ENCODE results near the gene DNAI1.
A peak's percentile ranks its signal among the peaks of the same experiment; 100 is the strongest.
"Not testable (repeated sequence)": the region's sequence is repeated elsewhere in the genome, so short reads cannot be mapped to it uniquely, and the experiment has no call there.

The DNAI1 gene

GRCh38 chr9:34459356-34459755 lies 751 bp downstream of the DNAI1 start:
- H3K27ac Mint-ChIP-seq: peak overlapping the region; percentile 15
- peaks cover 21% of the 10 kb centered on the region for H3K27me3 Mint-ChIP-seq (ENCODE audit: low read depth)
- no peaks in the 10 kb centered on the region for H3K36me3 Mint-ChIP-seq (ENCODE audit: low read depth)
- peaks cover 37% of the 10 kb centered on the region for H3K4me1 Mint-ChIP-seq (ENCODE audit: low read depth)
- H3K4me3 Mint-ChIP-seq: peak overlapping the region; percentile 85
- H3K9me3 Mint-ChIP-seq: no peaks in the 10 kb centered on the region

DNA sequence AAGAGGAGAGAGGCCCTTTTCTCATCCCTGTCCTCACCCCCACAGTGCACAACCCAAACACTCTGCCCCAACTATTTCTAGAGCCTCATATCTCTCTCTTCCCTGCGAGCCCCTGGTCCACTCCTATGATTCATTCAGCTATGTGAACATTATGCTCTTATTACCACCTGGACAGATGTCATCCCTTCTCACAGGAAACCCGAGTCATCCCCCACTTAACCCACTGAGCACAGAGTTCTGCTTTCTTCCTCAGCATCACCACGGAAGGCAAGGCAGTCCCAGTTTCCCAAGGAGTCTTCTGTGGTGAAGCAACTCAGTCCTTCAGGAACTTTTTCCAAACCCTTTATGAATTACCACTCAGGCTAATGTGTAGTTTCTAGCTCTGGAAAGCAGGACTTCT lies 1.3 kb downstream of the DNAI1 start:
- Mint-ChIP-seq H3K4me1 (ENCODE audit: low read depth) (peaks cover 31% of the 10 kb centered on the region), H3K27me3 (ENCODE audit: low read depth) (peaks cover 21% of the 10 kb centered on the region), H3K9me3 (no peaks in the 10 kb centered on the region), H3K4me3 (no peak overlapping the region), H3K27ac (no peak overlapping the region), H3K36me3 (ENCODE audit: low read depth) (no peaks in the 10 kb centered on the region)

DNA sequence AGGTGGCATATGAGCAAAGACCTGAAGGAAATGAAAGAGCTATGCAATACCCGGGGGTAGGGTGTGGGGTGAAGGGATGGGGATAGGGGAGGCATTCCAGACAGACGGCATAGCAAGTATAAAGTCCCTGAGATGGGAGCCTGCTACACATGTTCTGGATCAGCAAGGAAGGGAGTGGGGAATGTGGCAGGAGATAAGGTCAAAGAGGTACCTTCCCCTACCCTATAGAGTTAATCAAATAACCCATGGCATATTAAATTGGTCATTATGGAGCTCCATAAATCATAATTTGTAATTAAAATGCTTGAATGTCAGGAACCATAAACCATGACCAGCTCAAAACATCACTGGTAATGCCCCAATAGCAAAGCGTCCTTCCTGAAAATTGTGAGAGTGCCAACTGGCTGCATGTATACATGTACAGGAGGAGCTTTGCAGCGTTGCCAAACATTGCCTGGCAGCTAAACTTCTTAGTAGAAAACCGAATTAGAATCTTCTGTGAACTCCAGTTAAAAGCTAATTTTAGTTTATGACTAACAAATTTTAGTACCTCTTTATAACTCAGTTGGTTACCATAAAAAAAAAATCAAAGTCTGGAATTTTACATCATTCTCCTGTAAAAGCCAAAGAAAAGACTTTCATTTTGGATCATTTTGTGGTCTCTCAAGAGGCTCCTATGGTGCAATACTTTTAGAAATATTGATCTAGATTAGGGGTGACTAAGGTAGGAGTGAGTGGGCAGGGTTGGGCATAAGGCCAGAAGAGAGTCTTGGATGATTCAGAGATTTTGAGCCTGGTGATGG lies 4.7 kb downstream of the DNAI1 start:
- peaks cover 31% of the 10 kb centered on the region for H3K27me3 Mint-ChIP-seq (ENCODE audit: low read depth)
- H3K4me1 Mint-ChIP-seq (ENCODE audit: low read depth): peaks cover 13% of the 10 kb centered on the region
- H3K27ac Mint-ChIP-seq: no peak overlapping the region

DNA sequence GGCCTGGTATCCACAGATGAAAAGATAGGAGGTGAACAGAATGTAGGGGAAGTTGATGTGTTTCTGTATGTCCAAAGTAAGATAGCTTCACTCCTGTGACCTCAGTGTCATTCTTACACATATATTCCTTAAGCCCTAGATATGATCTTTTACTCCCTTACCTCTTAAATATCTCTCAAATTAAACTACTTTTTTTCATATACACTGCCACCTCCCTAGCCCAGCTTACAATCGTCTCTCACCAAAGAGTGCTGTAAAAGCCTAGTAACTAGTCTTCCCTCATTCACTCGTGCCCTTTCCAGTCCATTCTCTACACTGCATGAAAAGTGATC lies 5.3 kb downstream of the DNAI1 start:
- Mint-ChIP-seq H3K36me3 (ENCODE audit: low read depth) (no peaks in the 10 kb centered on the region), H3K27me3 (ENCODE audit: low read depth) (peaks cover 28% of the 10 kb centered on the region), H3K4me3 (no peak overlapping the region), H3K4me1 (ENCODE audit: low read depth) (peaks cover 10% of the 10 kb centered on the region), H3K9me3 (no peaks in the 10 kb centered on the region), H3K27ac (no peak overlapping the region)

More for the DNA sequence above, 4.7 kb downstream of the DNAI1 start:
- H3K4me3 Mint-ChIP-seq: no peak overlapping the region
- no peaks in the 10 kb centered on the region for H3K9me3 Mint-ChIP-seq
- H3K36me3 Mint-ChIP-seq (ENCODE audit: low read depth): no peaks in the 10 kb centered on the region

GRCh38 chr9:34464571-34464970 lies 6.0 kb downstream of the DNAI1 start:
- no peaks in the 10 kb centered on the region for H3K9me3 Mint-ChIP-seq
- peaks cover 4% of the 10 kb centered on the region for H3K4me1 Mint-ChIP-seq (ENCODE audit: low read depth)
- H3K27ac Mint-ChIP-seq: no peak overlapping the region
- H3K27me3 Mint-ChIP-seq (ENCODE audit: low read depth): peaks cover 21% of the 10 kb centered on the region
- no peaks in the 10 kb centered on the region for H3K36me3 Mint-ChIP-seq (ENCODE audit: low read depth)
- no peak overlapping the region for H3K4me3 Mint-ChIP-seq

GRCh38 chr9:34465468-34465867 lies 6.9 kb downstream of the DNAI1 start:
- no peak overlapping the region for H3K27ac Mint-ChIP-seq
- no peak overlapping the region for H3K4me3 Mint-ChIP-seq
- H3K9me3 Mint-ChIP-seq: no peaks in the 10 kb centered on the region
- peaks cover 20% of the 10 kb centered on the region for H3K27me3 Mint-ChIP-seq (ENCODE audit: low read depth)
- H3K4me1 Mint-ChIP-seq (ENCODE audit: low read depth): no peaks in the 10 kb centered on the region
- H3K36me3 Mint-ChIP-seq (ENCODE audit: low read depth): no peaks in the 10 kb centered on the region

DNA sequence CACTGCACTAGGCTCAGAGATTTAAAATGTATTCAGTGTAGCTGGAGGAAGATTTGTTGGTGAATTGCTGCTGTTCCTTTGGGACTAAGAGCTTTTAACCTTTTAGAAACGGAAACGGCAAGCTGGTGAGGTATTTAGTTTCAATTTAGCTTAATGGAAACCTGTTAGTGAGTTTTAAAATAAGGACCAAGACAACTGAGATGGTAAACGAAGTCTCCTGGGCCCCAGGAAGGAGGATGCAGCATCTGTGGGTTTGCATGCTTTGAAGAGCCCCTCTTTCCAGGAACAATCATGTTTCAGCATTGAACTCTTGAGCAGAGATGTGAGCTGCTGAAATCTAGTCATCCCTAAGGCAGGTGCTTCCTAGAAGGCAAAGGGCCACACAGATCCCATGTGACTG lies 16.5 kb downstream of the DNAI1 start:
- Mint-ChIP-seq H3K9me3 (no peaks in the 10 kb centered on the region), H3K36me3 (ENCODE audit: low read depth) (no peaks in the 10 kb centered on the region), H3K27ac (no peak overlapping the region), H3K4me3 (no peak overlapping the region), H3K27me3 (ENCODE audit: low read depth) (peaks cover 12% of the 10 kb centered on the region), H3K4me1 (ENCODE audit: low read depth) (peaks cover 2% of the 10 kb centered on the region)

GRCh38 chr9:34477541-34477940 lies 18.9 kb downstream of the DNAI1 start:
- Mint-ChIP-seq H3K4me3 (no peak overlapping the region), H3K36me3 (ENCODE audit: low read depth) (no peaks in the 10 kb centered on the region), H3K27me3 (ENCODE audit: low read depth) (peaks cover 8% of the 10 kb centered on the region), H3K4me1 (ENCODE audit: low read depth) (peaks cover 2% of the 10 kb centered on the region), H3K9me3 (no peaks in the 10 kb centered on the region), H3K27ac (no peak overlapping the region)

DNA sequence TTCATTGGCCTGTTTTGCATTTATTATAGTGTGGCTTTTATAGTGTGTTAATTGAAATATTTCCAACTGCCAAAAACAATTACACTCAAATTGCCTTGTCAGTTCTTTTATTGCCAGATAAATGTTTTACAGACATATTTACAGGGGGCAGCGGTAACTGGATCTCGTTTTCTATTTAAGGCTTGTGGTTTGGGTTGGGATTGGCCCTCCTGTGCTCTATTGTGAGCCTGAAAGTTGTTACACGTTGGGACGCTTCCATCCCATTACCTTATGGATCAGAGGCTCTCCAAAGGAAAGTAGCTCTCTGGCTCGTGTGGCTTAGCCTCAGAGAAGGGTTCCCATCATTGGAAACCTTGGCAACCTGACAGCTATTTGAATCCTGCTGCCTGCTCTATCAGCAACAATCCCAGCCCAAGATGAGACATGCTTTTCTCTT lies 20.8 kb downstream of the DNAI1 start:
- H3K27me3 Mint-ChIP-seq (ENCODE audit: low read depth): peaks cover 8% of the 10 kb centered on the region
- H3K9me3 Mint-ChIP-seq: no peaks in the 10 kb centered on the region
- peaks cover 2% of the 10 kb centered on the region for H3K4me1 Mint-ChIP-seq (ENCODE audit: low read depth)
- H3K36me3 Mint-ChIP-seq (ENCODE audit: low read depth): no peaks in the 10 kb centered on the region
- no peak overlapping the region for H3K27ac Mint-ChIP-seq
- no peak overlapping the region for H3K4me3 Mint-ChIP-seq

GRCh38 chr9:34481620-34482019 lies 23.0 kb downstream of the DNAI1 start:
- not testable (repeated sequence) for H3K27me3 Mint-ChIP-seq (ENCODE audit: low read depth); H3K9me3 Mint-ChIP-seq; H3K36me3 Mint-ChIP-seq (ENCODE audit: low read depth); H3K4me3 Mint-ChIP-seq; H3K27ac Mint-ChIP-seq; H3K4me1 Mint-ChIP-seq (ENCODE audit: low read depth)

GRCh38 chr9:34482746-34483145 lies 24.1 kb downstream of the DNAI1 start:
- not testable (repeated sequence) for H3K9me3 Mint-ChIP-seq; H3K4me3 Mint-ChIP-seq; H3K4me1 Mint-ChIP-seq (ENCODE audit: low read depth); H3K36me3 Mint-ChIP-seq (ENCODE audit: low read depth); H3K27ac Mint-ChIP-seq; H3K27me3 Mint-ChIP-seq (ENCODE audit: low read depth)

GRCh38 chr9:34484678-34485077 lies 26.1 kb downstream of the DNAI1 start:
- Mint-ChIP-seq H3K27ac (no peak overlapping the region), H3K27me3 (ENCODE audit: low read depth) (peaks cover 17% of the 10 kb centered on the region), H3K4me3 (no peak overlapping the region), H3K4me1 (ENCODE audit: low read depth) (peaks cover 2% of the 10 kb centered on the region), H3K9me3 (no peaks in the 10 kb centered on the region), H3K36me3 (ENCODE audit: low read depth) (no peaks in the 10 kb centered on the region)

DNA sequence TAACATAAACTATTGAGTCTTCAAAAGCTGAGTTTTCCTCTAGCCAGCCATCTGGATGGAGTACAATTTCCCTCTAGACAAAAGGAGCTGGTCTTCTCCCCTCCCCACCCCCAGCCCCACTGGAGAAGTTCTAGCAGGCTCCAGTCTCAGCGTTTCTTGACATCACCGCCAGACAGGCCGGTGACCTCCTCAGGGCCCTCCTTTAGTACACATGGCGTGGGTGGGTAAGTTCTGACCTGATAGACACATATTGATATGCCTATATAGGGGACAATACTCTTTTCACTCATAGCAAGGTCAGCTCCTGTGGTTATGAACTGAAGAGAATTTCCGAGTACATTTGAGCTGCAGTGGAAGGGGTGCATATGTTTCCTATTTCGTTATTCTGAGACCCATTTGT lies 27.2 kb downstream of the DNAI1 start:
- peaks cover 2% of the 10 kb centered on the region for H3K4me1 Mint-ChIP-seq (ENCODE audit: low read depth)
- no peak overlapping the region for H3K27ac Mint-ChIP-seq
- H3K36me3 Mint-ChIP-seq (ENCODE audit: low read depth): no peaks in the 10 kb centered on the region
- H3K9me3 Mint-ChIP-seq: no peaks in the 10 kb centered on the region
- peaks cover 17% of the 10 kb centered on the region for H3K27me3 Mint-ChIP-seq (ENCODE audit: low read depth)
- H3K4me3 Mint-ChIP-seq: no peak overlapping the region

DNA sequence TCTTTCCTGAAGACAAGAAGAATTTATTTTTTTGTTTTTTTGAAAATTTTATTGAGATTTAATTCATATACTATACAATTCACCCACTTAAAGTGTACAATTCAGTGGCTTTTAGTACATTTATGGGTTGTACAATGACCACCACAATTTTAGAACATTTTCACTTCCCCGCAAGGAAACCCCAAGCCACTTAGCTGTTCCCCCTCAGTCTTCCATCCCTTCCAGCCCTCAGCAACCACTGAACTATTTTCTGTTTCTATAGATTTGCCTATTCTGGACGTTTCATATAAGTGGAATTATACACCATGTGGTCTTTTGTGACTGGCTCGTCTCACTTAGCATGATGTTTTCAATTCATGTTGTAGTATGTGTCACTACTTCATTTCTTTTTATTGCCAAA lies 28.0 kb downstream of the DNAI1 start:
- no peaks in the 10 kb centered on the region for H3K9me3 Mint-ChIP-seq
- H3K27ac Mint-ChIP-seq: no peak overlapping the region
- H3K4me3 Mint-ChIP-seq: no peak overlapping the region
- peaks cover 17% of the 10 kb centered on the region for H3K27me3 Mint-ChIP-seq (ENCODE audit: low read depth)
- peaks cover 2% of the 10 kb centered on the region for H3K4me1 Mint-ChIP-seq (ENCODE audit: low read depth)
- H3K36me3 Mint-ChIP-seq (ENCODE audit: low read depth): no peaks in the 10 kb centered on the region

DNA sequence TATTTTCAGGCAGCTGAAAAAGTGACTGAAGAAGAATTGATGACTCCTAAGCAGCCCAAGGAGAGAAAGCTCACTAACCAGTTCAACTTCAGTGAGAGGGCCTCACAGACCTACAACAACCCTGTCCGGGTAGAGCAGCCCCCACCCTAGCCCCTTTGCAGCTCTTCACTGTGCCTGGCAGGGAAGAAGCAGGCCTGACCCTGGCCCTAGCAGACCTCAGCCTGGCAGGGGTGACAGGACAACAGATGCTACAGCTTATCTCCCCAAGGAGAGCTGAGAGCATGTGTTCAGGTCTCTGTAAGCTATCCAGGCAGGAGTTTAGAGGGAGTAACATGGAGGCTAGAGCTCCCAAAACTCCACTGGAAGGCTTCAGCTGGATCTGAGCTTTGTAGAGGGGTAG lies 31.8 kb downstream of the DNAI1 start:
- H3K27ac Mint-ChIP-seq: no peak overlapping the region
- H3K4me3 Mint-ChIP-seq: no peak overlapping the region
- H3K9me3 Mint-ChIP-seq: no peaks in the 10 kb centered on the region
- H3K4me1 Mint-ChIP-seq (ENCODE audit: low read depth): peaks cover 2% of the 10 kb centered on the region
- H3K36me3 Mint-ChIP-seq (ENCODE audit: low read depth): no peaks in the 10 kb centered on the region
- H3K27me3 Mint-ChIP-seq (ENCODE audit: low read depth): peaks cover 14% of the 10 kb centered on the region

DNA sequence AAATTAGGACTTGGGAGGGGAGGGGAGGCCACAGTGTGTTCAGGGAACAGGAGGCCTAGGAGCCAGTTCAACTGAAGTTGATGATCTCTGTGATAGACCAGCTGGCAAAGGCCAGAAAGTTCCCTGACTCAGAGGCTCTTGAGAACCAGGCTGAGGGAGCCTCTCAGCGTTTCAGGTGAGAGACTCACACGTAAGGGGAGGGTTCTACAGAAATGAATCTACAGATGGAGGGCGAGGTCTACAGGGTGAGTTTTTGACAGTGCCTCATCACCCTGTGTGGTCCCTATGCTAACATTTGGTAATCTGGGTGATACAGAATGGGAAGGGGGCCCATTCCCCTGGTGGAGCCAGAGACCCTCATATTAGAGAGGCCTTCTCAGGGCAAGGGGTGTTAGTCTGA lies 32.2 kb downstream of the DNAI1 start:
- Mint-ChIP-seq H3K4me1 (ENCODE audit: low read depth) (peaks cover 2% of the 10 kb centered on the region), H3K27ac (no peak overlapping the region), H3K36me3 (ENCODE audit: low read depth) (no peaks in the 10 kb centered on the region), H3K27me3 (ENCODE audit: low read depth) (peaks cover 14% of the 10 kb centered on the region), H3K9me3 (no peaks in the 10 kb centered on the region), H3K4me3 (no peak overlapping the region)

All from T-helper 1 cell treated with Interleukin-12 subunit alpha and Interleukin-12 subunit beta and Interleukin-4 antibody, amounts not matched to agents 30 μg/mL and 1 μg/mL, for 36 hours (primary cell).